ENCODE data around the gene TNPO1.

TNPO1 gene

DNA sequence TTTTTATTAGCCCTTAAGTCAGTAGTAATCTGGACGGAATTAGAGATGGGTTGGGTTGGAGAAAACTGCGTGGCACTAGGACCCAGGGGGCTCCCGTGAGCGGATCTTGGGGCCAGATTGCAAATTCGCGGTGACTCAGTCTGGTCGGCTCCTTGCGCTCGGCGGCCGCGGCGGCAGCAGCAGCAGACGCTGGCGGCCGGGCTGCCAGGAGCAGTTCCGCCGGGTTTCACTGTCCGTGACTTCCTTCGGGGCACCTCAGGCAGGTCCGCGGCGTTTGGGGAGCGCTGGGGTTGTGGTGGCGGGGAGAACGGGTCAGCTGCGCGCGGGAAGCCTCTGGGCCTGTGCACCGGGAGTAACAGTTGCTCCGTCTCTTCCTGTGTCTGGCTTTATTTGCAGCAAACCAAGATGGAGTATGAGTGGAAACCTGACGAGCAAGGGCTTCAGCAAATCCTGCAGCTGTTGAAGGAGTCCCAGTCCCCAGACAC, 31.6 kb downstream of the TNPO1 start (continued):
- peak; percentile 71; the same call in 1 of the 2 replicates for TF ChIP-seq ZNF76 (tag by site-specific recombination; IDR thresholded peaks at IDR 0.05; ENCODE audit: borderline replicate concordance, low read depth)
- no peak for TF ChIP-seq HOXD13 (CRISPR knock-in tag; IDR thresholded peaks at IDR 0.05; ENCODE audit: borderline replicate concordance)
- peak; percentile 78 for TF ChIP-seq ZSCAN30 (tag by site-specific recombination; IDR thresholded peaks at IDR 0.05)

DNA sequence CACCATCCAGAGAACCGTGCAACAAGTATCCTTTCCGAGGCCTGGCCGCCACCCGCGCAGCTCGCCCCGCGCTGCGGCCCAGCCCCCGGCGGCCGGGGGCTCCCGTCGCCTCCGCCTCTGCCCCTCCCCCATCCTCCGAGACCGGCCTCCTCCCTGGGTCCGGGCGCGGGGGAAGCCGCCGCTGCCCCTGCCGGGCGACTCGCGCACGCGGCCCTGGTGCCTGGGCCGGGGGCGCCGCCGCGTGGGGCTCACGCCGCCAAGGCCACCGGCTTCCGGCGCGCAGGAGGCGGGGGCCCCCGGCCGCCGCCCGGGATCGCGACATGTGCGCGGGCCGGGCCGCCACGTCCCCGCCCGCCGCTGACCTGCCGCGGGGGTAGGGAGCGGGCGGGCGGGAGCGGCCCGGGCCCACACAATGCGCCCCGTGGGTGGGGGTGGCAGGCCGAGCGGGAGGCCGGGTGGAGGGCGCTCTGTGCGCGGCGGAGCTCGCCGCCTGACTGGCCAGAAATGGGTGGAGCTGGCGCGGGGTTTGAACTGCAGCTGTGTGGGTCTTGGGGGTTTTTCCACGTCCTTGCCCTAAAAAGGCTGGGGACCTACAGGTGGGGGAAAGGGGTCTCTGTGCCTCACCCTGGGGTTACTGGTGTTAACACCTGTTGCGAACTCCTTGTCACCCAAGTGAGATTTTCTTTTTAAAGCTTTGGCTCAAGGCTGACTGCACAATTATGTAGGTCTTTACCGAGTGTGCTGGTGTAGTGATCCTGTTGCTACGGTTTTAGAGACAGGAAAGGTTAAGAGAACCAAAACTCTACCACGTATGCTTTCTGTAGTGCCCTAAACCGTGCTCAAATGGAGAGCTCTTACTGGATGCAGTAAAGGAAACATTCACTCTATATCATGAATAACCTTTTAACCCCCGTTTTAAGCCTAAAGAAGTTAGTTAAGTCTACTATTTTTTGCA, 32.3 kb downstream of the TNPO1 start:
- Histone ChIP-seq H3K9me3 (ENCODE audit: control insufficient read depth, insufficient read depth, low read depth, low read length) (no peaks in the 10 kb centered on the region), H3K36me3 (ENCODE audit: control insufficient read depth in 2 of 2, insufficient read depth in 1 of 2, low read length in 2 of 2) (peaks cover 21 to 26% of the 10 kb centered on the region in 2 experiments), H3K4me1 (ENCODE audit: control insufficient read depth, insufficient read depth, low read length) (peaks cover 12% of the 10 kb centered on the region), H3K27ac (ENCODE audit: extremely low read depth, low read depth, low read length) (peak overlapping the region; percentile 82), H3K4me3 (ENCODE audit: low read depth, low read length) (peak overlapping the region; percentile 99)
- ChIA-PET CTCF (no interaction called here), POLR2A (interaction anchor here (0.7 to 2.4 kb wide), 8 partner anchors 7 to 238 kb away, joined by 3 to 9 read pairs (median 4); partner anchors contain the start of gene TNPO1)
- TF ChIP-seq GFI1B (tag by site-specific recombination; IDR thresholded peaks at IDR 0.05): no peak
- no peak for TF ChIP-seq GLI2 (tag by site-specific recombination; IDR thresholded peaks at IDR 0.05; ENCODE audit: borderline replicate concordance, low read depth)
- peak; percentile 24 for TF ChIP-seq SP3 (tag by site-specific recombination; IDR thresholded peaks at IDR 0.05)
- TF ChIP-seq ZNF214 (tag by site-specific recombination; IDR thresholded peaks at IDR 0.05; ENCODE audit: borderline replicate concordance): no peak
- TF ChIP-seq BCL11B (tag by site-specific recombination; IDR thresholded peaks at IDR 0.05; ENCODE audit: low read depth): no peak
- TF ChIP-seq ZBTB48 (tag by site-specific recombination; IDR thresholded peaks at IDR 0.05): 0 out of 2 replicates have a peak, but pooled peaks have one; percentile 19
- no peak for TF ChIP-seq ZNF596 (tag by site-specific recombination; IDR thresholded peaks at IDR 0.05)
- TF ChIP-seq, protein P1, sequence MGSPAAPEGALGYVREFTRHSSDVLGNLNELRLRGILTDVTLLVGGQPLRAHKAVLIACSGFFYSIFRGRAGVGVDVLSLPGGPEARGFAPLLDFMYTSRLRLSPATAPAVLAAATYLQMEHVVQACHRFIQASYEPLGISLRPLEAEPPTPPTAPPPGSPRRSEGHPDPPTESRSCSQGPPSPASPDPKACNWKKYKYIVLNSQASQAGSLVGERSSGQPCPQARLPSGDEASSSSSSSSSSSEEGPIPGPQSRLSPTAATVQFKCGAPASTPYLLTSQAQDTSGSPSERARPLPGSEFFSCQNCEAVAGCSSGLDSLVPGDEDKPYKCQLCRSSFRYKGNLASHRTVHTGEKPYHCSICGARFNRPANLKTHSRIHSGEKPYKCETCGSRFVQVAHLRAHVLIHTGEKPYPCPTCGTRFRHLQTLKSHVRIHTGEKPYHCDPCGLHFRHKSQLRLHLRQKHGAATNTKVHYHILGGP (tag by site-specific recombination; IDR thresholded peaks at IDR 0.05): no peak
- TF ChIP-seq ZNF350 (tag by site-specific recombination; IDR thresholded peaks at IDR 0.05): no peak
- TF ChIP-seq ZNF433 (tag by site-specific recombination; IDR thresholded peaks at IDR 0.05; ENCODE audit: low read depth): no peak
- TF ChIP-seq, protein P2, sequence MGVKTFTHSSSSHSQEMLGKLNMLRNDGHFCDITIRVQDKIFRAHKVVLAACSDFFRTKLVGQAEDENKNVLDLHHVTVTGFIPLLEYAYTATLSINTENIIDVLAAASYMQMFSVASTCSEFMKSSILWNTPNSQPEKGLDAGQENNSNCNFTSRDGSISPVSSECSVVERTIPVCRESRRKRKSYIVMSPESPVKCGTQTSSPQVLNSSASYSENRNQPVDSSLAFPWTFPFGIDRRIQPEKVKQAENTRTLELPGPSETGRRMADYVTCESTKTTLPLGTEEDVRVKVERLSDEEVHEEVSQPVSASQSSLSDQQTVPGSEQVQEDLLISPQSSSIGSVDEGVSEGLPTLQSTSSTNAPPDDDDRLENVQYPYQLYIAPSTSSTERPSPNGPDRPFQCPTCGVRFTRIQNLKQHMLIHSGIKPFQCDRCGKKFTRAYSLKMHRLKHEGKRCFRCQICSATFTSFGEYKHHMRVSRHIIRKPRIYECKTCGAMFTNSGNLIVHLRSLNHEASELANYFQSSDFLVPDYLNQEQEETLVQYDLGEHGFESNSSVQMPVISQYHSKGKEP (tag by site-specific recombination; IDR thresholded peaks at IDR 0.05): no peak
- no peak for TF ChIP-seq ZEB2 (tag by site-specific recombination; IDR thresholded peaks at IDR 0.05)
- TF ChIP-seq ZNF16 (tag by site-specific recombination; IDR thresholded peaks at IDR 0.05; ENCODE audit: low read depth): no peak
- TF ChIP-seq SALL2 (tag by site-specific recombination; IDR thresholded peaks at IDR 0.05; ENCODE audit: borderline replicate concordance): no peak
- TF ChIP-seq, protein P3, sequence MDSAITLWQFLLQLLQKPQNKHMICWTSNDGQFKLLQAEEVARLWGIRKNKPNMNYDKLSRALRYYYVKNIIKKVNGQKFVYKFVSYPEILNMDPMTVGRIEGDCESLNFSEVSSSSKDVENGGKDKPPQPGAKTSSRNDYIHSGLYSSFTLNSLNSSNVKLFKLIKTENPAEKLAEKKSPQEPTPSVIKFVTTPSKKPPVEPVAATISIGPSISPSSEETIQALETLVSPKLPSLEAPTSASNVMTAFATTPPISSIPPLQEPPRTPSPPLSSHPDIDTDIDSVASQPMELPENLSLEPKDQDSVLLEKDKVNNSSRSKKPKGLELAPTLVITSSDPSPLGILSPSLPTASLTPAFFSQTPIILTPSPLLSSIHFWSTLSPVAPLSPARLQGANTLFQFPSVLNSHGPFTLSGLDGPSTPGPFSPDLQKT (IDR thresholded peaks at IDR 0.05; ENCODE audit: borderline replicate concordance, low read depth, low read length): no peak
- TF ChIP-seq MZF1 (tag by site-specific recombination; IDR thresholded peaks at IDR 0.05; ENCODE audit: borderline replicate concordance): no peak
- no peak for TF ChIP-seq ZNF175 (tag by site-specific recombination; IDR thresholded peaks at IDR 0.05)
- peak; percentile 68 for TF ChIP-seq ZNF335 (tag by site-specific recombination; conservative IDR thresholded peaks at IDR 0.05)
- TF ChIP-seq ZNF707 (tag by site-specific recombination; IDR thresholded peaks at IDR 0.05): no peak
- no peak for TF ChIP-seq ZSCAN30 (tag by site-specific recombination; IDR thresholded peaks at IDR 0.05)
- TF ChIP-seq, protein P4, sequence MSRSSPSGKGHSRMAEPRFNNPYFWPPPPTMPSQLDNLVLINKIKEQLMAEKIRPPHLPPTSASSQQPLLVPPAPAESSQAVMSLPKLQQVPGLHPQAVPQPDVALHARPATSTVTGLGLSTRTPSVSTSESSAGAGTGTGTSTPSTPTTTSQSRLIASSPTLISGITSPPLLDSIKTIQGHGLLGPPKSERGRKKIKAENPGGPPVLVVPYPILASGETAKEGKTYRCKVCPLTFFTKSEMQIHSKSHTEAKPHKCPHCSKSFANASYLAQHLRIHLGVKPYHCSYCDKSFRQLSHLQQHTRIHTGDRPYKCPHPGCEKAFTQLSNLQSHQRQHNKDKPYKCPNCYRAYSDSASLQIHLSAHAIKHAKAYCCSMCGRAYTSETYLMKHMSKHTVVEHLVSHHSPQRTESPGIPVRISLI (tag by site-specific recombination; IDR thresholded peaks at IDR 0.05): no peak
- TF ChIP-seq, protein P5, sequence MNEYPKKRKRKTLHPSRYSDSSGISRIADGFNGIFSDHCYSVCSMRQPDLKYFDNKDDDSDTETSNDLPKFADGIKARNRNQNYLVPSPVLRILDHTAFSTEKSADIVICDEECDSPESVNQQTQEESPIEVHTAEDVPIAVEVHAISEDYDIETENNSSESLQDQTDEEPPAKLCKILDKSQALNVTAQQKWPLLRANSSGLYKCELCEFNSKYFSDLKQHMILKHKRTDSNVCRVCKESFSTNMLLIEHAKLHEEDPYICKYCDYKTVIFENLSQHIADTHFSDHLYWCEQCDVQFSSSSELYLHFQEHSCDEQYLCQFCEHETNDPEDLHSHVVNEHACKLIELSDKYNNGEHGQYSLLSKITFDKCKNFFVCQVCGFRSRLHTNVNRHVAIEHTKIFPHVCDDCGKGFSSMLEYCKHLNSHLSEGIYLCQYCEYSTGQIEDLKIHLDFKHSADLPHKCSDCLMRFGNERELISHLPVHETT (tag by site-specific recombination; IDR thresholded peaks at IDR 0.05): no peak
- no peak for TF ChIP-seq ZNF2 (tag by site-specific recombination; IDR thresholded peaks at IDR 0.05)
- no peak for TF ChIP-seq HOXD13 (CRISPR knock-in tag; IDR thresholded peaks at IDR 0.05; ENCODE audit: borderline replicate concordance)
- TF ChIP-seq, protein P6, sequence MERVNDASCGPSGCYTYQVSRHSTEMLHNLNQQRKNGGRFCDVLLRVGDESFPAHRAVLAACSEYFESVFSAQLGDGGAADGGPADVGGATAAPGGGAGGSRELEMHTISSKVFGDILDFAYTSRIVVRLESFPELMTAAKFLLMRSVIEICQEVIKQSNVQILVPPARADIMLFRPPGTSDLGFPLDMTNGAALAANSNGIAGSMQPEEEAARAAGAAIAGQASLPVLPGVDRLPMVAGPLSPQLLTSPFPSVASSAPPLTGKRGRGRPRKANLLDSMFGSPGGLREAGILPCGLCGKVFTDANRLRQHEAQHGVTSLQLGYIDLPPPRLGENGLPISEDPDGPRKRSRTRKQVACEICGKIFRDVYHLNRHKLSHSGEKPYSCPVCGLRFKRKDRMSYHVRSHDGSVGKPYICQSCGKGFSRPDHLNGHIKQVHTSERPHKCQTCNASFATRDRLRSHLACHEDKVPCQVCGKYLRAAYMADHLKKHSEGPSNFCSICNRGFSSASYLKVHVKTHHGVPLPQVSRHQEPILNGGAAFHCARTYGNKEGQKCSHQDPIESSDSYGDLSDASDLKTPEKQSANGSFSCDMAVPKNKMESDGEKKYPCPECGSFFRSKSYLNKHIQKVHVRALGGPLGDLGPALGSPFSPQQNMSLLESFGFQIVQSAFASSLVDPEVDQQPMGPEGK (tag by site-specific recombination; IDR thresholded peaks at IDR 0.05): 0 out of 2 replicates have a peak, but pooled peaks have one; percentile 35
